HG02642 (cell line): ENCODE measurements around the gene SCAMP2.

Experiments
- ATAC-seq: cut with Tn5 transposase; IDR thresholded peaks from one replicate; pipeline ENCODE4 v1.9.1; 2021; ENCODE audit warnings: mild to moderate bottlenecking; ENCODE audit not compliant: unreplicated experiment, poor library complexity

The SCAMP2 gene

GRCh38 chr15:74824976-74825375 lies 48.2 kb downstream of the SCAMP2 start:
- no peak for ATAC-seq

- ATAC-seq, result no peak
These were observed 49.8 kb downstream of the SCAMP2 start for GRCh38 chr15:74823324-74823723.

GRCh38 chr15:74822233-74822632 lies 50.9 kb downstream of the SCAMP2 start:
- ATAC-seq, result no peak

- no peak for ATAC-seq
These were observed 51.4 kb downstream of the SCAMP2 start for GRCh38 chr15:74821790-74822158.

- ATAC-seq, result peak; percentile 63
These were observed 51.9 kb downstream of the SCAMP2 start for GRCh38 chr15:74821091-74821789.

- ATAC-seq, result no peak
These were observed 53.1 kb downstream of the SCAMP2 start for GRCh38 chr15:74820056-74820455.

- no peak for ATAC-seq
These were observed 55.8 kb downstream of the SCAMP2 start for GRCh38 chr15:74817370-74817737.

- no peak for ATAC-seq
These were observed 56.4 kb downstream of the SCAMP2 start for GRCh38 chr15:74816624-74817369.

GRCh38 chr15:74815961-74816360 lies 57.2 kb downstream of the SCAMP2 start:
- ATAC-seq, result no peak

- ATAC-seq, result no peak
These were observed 57.8 kb downstream of the SCAMP2 start for GRCh38 chr15:74815121-74815934.

GRCh38 chr15:74812533-74812932 lies 60.6 kb downstream of the SCAMP2 start, which contains the start of gene LMAN1L:
TSS of gene LMAN1L (plus strand) at chr15:74812835. CDS start at chr15:74812855, 20 bp downstream.
- no peak for ATAC-seq

GRCh38 chr15:74809956-74810355 lies 63.2 kb downstream of the SCAMP2 start:
- no peak for ATAC-seq

- ATAC-seq, result no peak
These were observed 63.9 kb downstream of the SCAMP2 start for GRCh38 chr15:74809242-74809641.

GRCh38 chr15:74808840-74809229 lies 64.3 kb downstream of the SCAMP2 start:
- ATAC-seq, result no peak

- ATAC-seq, result no peak
These were observed 64.9 kb downstream of the SCAMP2 start for GRCh38 chr15:74808078-74808839.

- no peak for ATAC-seq
These were observed 65.9 kb downstream of the SCAMP2 start for GRCh38 chr15:74807282-74807681.

- no peak for ATAC-seq
These were observed 68.2 kb downstream of the SCAMP2 start for GRCh38 chr15:74804935-74805334.

GRCh38 chr15:74802862-74803447 lies 70.2 kb downstream of the SCAMP2 start:
- no peak for ATAC-seq

GRCh38 chr15:74802290-74802689 lies 70.9 kb downstream of the SCAMP2 start:
- no peak for ATAC-seq
